ENCODE data around the gene FAM24B. TPM values are rescaled to one million over a fixed set of nuclear protein-coding genes. Genes with fewer than 3 reads are reported as not detected.

FAM24B gene
- polyA plus RNA-seq, 1 of the 3 experiments (the other 2 are of a cell fraction): 8.8 TPM

DNA sequence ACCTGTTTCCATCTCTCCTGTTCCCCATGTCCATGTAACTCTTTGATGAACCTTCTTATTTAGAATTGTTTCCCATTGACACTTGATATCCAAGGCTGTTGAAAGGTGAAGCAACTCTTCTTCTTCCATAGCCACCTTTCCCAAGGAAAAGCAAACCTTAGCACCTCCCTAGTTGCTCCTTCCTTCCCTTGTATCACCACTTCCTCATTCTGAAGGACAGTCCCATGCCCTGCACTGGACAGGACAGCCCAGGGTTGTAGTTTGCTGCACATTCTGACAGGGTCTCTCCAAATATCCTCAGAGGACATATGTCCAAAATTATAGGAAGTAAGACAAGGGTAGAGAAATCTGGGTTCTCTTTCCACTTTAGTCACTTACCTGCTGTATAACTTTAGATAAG, 39.9 kb downstream of the FAM24B start:
- Histone ChIP-seq H4K20me1 (ENCODE audit: insufficient read depth) (no peaks in the 10 kb centered on the region), H3K27me3 (ENCODE audit: insufficient read depth) (no peaks in the 10 kb centered on the region), H3K9ac (no peak overlapping the region), H3K36me3 (replicated peaks in 1 of 2; ENCODE audit: control insufficient read depth in 1 of 2, insufficient read depth in 2 of 2, low read length in 1 of 2) (peaks cover 4 to 14% of the 10 kb centered on the region in 2 experiments), H3F3A (replicated peaks; ENCODE audit: insufficient read depth) (no peaks in the 10 kb centered on the region), H3K9me2 (no peaks in the 10 kb centered on the region), H3K27ac (ENCODE audit: low read depth in 2 of 2, low read length in 1 of 2) (no peak overlapping the region), H2AFZ (ENCODE audit: low read depth) (no peak overlapping the region), H3K79me2 (ENCODE audit: insufficient read depth) (no peaks in the 10 kb centered on the region), H3K9me3 (no peaks in the 10 kb centered on the region), H3K4me2 (no peak overlapping the region), H3K4me1 (ENCODE audit: control insufficient read depth in 1 of 2, insufficient read depth in 2 of 2, low read depth in 1 of 2, low read length in 1 of 2) (no peaks in the 10 kb centered on the region), H3K4me3 (ENCODE audit: low read depth in 2 of 2, low read length in 1 of 2) (no peak overlapping the region)
- TF ChIP-seq SIN3A (IDR thresholded peaks at IDR 0.05; ENCODE audit: borderline replicate concordance, low read depth, low read length) (no peak), SMC3 (IDR thresholded peaks at IDR 0.05; ENCODE audit: low read depth, low read length) (no peak), TEAD4 (IDR thresholded peaks at IDR 0.05; ENCODE audit: borderline replicate concordance, insufficient read depth) (no peak), RXRA (IDR thresholded peaks at IDR 0.05; ENCODE audit: borderline replicate concordance, low read depth) (no peak), NRF1 (IDR thresholded peaks at IDR 0.05; ENCODE audit: low read depth, low read length) (no peak)
- ChIA-PET CTCF (no interaction called here), POLR2A (no interaction called here)
- no peak for DNase-seq

DNA sequence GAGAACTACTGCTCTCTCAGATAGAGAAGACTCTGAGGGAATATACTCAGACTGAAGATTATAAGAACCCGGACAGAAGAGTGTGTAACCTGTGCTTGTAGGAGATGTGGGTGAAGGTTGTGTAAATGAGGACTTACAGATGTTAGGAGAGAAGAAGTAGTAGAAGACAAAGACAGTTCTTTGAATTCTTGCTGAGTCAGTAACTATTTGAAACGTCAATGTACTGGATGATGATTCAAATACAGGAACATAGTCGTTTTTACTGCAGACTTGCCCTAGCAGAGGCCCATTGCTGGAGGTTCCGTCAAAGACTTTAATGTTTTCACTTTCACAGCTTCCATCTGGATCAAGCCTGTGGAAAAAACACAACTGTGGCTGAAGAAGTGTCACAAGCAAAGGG, 40.5 kb downstream of the FAM24B start:
- no peak overlapping the region for H3K4me2 ChIP-seq
- no peaks in the 10 kb centered on the region for H3K4me1 ChIP-seq (ENCODE audit: control insufficient read depth in 1 of 2, insufficient read depth in 2 of 2, low read depth in 1 of 2, low read length in 1 of 2)
- TF ChIP-seq TEAD4 (IDR thresholded peaks at IDR 0.05; ENCODE audit: borderline replicate concordance, insufficient read depth) (no peak), ELF1 (IDR thresholded peaks at IDR 0.05) (no peak), JUND (IDR thresholded peaks at IDR 0.05) (no peak), NRF1 (IDR thresholded peaks at IDR 0.05; ENCODE audit: low read depth, low read length) (no peak), SMC3 (IDR thresholded peaks at IDR 0.05; ENCODE audit: low read depth, low read length) (no peak)
- TF ChIP-seq, protein P1, sequence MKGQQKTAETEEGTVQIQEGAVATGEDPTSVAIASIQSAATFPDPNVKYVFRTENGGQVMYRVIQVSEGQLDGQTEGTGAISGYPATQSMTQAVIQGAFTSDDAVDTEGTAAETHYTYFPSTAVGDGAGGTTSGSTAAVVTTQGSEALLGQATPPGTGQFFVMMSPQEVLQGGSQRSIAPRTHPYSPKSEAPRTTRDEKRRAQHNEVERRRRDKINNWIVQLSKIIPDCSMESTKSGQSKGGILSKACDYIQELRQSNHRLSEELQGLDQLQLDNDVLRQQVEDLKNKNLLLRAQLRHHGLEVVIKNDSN (IDR thresholded peaks at IDR 0.05; ENCODE audit: borderline replicate concordance, low read depth): no peak
- TF ChIP-seq, protein P2, sequence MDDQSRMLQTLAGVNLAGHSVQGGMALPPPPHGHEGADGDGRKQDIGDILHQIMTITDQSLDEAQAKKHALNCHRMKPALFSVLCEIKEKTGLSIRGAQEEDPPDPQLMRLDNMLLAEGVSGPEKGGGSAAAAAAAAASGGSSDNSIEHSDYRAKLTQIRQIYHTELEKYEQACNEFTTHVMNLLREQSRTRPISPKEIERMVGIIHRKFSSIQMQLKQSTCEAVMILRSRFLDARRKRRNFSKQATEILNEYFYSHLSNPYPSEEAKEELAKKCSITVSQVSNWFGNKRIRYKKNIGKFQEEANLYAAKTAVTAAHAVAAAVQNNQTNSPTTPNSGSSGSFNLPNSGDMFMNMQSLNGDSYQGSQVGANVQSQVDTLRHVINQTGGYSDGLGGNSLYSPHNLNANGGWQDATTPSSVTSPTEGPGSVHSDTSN (IDR thresholded peaks at IDR 0.05): no peak
- DNase-seq: no peak
- no peak overlapping the region for H3K27ac ChIP-seq (ENCODE audit: low read depth in 2 of 2, low read length in 1 of 2)
- ChIA-PET POLR2A (no interaction called here), CTCF (no interaction called here)
- H3K36me3 ChIP-seq (replicated peaks in 1 of 2; ENCODE audit: control insufficient read depth in 1 of 2, insufficient read depth in 2 of 2, low read length in 1 of 2): peaks cover 4 to 14% of the 10 kb centered on the region in 2 experiments
- no peak overlapping the region for H3K4me3 ChIP-seq (ENCODE audit: low read depth in 2 of 2, low read length in 1 of 2)
- H3K9ac ChIP-seq: no peak overlapping the region
- H4K20me1 ChIP-seq (ENCODE audit: insufficient read depth): no peaks in the 10 kb centered on the region
- 67% methylated on average over 4 of the region's 4 CpGs for WGBS (ENCODE audit: low lambda C conversion rate)
- H3K9me3 ChIP-seq: no peaks in the 10 kb centered on the region
- H3K79me2 ChIP-seq (ENCODE audit: insufficient read depth): no peaks in the 10 kb centered on the region
- no peak overlapping the region for H2AFZ ChIP-seq (ENCODE audit: low read depth)
- no peaks in the 10 kb centered on the region for H3K9me2 ChIP-seq
- no peaks in the 10 kb centered on the region for H3K27me3 ChIP-seq (ENCODE audit: insufficient read depth)
- no peaks in the 10 kb centered on the region for H3F3A ChIP-seq (replicated peaks; ENCODE audit: insufficient read depth)

DNA sequence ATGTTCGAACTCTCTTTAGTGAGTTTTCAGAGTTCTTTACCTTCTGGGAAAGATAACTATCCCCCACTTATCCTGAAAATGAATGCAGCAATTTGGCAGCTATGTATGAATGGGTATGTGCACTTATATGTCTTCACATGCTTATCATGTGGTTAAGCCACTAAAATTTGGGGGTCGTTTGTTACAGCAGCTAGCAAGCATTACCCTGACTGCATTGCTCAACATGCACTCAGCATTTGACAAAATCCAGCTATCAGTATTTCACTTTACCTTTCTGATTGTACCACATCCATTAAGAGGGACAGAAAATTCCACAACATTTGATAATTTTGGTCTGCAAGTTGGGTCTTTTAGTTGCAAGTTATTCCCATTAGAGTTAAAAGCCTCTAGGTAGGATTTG, 43.5 kb downstream of the FAM24B start:
- CTCF ChIA-PET: interaction anchor here (1.2 kb wide), 1 partner anchor 15 kb away, joined by 3 read pairs; no protein-coding TSS in a partner anchor
- Histone ChIP-seq H3K4me2 (no peak overlapping the region), H3K9me3 (no peaks in the 10 kb centered on the region), H3K27ac (ENCODE audit: low read depth in 2 of 2, low read length in 1 of 2) (no peak overlapping the region), H3K9ac (no peak overlapping the region), H3K4me1 (ENCODE audit: control insufficient read depth in 1 of 2, insufficient read depth in 2 of 2, low read depth in 1 of 2, low read length in 1 of 2) (no peaks in the 10 kb centered on the region), H3K4me3 (ENCODE audit: low read depth in 2 of 2, low read length in 1 of 2) (no peak overlapping the region), H2AFZ (ENCODE audit: low read depth) (no peak overlapping the region), H4K20me1 (ENCODE audit: insufficient read depth) (no peaks in the 10 kb centered on the region), H3K9me2 (no peaks in the 10 kb centered on the region), H3K79me2 (ENCODE audit: insufficient read depth) (no peaks in the 10 kb centered on the region), H3F3A (replicated peaks; ENCODE audit: insufficient read depth) (no peaks in the 10 kb centered on the region), H3K36me3 (replicated peaks in 1 of 2; ENCODE audit: control insufficient read depth in 1 of 2, insufficient read depth in 2 of 2, low read length in 1 of 2) (peaks cover 9 to 12% of the 10 kb centered on the region in 2 experiments), H3K27me3 (ENCODE audit: insufficient read depth) (no peaks in the 10 kb centered on the region)
- WGBS (ENCODE audit: low lambda C conversion rate): 62% methylated on average over 2 of the region's 2 CpGs
- POLR2A ChIA-PET: no interaction called here
- no peak for DNase-seq
- TF ChIP-seq MEF2A (IDR thresholded peaks at IDR 0.05; ENCODE audit: borderline replicate concordance, low read depth) (no peak), MXI1 (IDR thresholded peaks at IDR 0.05; ENCODE audit: low read depth, low read length) (no peak), FOXM1 (IDR thresholded peaks at IDR 0.05; ENCODE audit: low read depth) (no peak), NFIC (IDR thresholded peaks at IDR 0.05; ENCODE audit: borderline replicate concordance) (no peak), NRF1 (IDR thresholded peaks at IDR 0.05; ENCODE audit: low read depth, low read length) (no peak), ELF1 (IDR thresholded peaks at IDR 0.05) (no peak), EP300 (IDR thresholded peaks at IDR 0.05; ENCODE audit: borderline replicate concordance in 1 of 2, low read depth in 1 of 2, low read length in 1 of 2) (no peak), TAF1 (IDR thresholded peaks at IDR 0.05; ENCODE audit: borderline replicate concordance, low read depth, low read length) (no peak)
- TF ChIP-seq, protein P3, sequence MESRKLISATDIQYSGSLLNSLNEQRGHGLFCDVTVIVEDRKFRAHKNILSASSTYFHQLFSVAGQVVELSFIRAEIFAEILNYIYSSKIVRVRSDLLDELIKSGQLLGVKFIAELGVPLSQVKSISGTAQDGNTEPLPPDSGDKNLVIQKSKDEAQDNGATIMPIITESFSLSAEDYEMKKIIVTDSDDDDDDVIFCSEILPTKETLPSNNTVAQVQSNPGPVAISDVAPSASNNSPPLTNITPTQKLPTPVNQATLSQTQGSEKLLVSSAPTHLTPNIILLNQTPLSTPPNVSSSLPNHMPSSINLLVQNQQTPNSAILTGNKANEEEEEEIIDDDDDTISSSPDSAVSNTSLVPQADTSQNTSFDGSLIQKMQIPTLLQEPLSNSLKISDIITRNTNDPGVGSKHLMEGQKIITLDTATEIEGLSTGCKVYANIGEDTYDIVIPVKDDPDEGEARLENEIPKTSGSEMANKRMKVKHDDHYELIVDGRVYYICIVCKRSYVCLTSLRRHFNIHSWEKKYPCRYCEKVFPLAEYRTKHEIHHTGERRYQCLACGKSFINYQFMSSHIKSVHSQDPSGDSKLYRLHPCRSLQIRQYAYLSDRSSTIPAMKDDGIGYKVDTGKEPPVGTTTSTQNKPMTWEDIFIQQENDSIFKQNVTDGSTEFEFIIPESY (IDR thresholded peaks at IDR 0.05; ENCODE audit: borderline replicate concordance, low read depth): no peak
- TF ChIP-seq, protein P4, sequence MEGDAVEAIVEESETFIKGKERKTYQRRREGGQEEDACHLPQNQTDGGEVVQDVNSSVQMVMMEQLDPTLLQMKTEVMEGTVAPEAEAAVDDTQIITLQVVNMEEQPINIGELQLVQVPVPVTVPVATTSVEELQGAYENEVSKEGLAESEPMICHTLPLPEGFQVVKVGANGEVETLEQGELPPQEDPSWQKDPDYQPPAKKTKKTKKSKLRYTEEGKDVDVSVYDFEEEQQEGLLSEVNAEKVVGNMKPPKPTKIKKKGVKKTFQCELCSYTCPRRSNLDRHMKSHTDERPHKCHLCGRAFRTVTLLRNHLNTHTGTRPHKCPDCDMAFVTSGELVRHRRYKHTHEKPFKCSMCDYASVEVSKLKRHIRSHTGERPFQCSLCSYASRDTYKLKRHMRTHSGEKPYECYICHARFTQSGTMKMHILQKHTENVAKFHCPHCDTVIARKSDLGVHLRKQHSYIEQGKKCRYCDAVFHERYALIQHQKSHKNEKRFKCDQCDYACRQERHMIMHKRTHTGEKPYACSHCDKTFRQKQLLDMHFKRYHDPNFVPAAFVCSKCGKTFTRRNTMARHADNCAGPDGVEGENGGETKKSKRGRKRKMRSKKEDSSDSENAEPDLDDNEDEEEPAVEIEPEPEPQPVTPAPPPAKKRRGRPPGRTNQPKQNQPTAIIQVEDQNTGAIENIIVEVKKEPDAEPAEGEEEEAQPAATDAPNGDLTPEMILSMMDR (IDR thresholded peaks at IDR 0.05): no peak
